HEK293 (cell line): ENCODE measurements around the gene DGKH.

Source experiments
- GLI2 ChIP-seq: fragments of 450-650 bp; formaldehyde crosslinking; IDR thresholded peaks from 2 replicates; pipeline ENCODE4; 2017; ENCODE audit warnings: missing biosample characterization, missing genetic modification characterization, low read depth, borderline replicate concordance
- HOXC10 ChIP-seq: sonication (generic); formaldehyde crosslinking; IDR thresholded peaks from 2 replicates; pipeline ENCODE4 v1.8.1; 2023; ENCODE audit warnings: mild to moderate bottlenecking, missing genetic modification reagents
- KLF17 ChIP-seq: fragments of 450-650 bp; formaldehyde crosslinking; IDR thresholded peaks from 2 replicates; pipeline ENCODE4 v1.5.1; 2016; ENCODE audit warnings: missing biosample characterization, missing genetic modification characterization
- KLF8 ChIP-seq: fragments of 450-650 bp; formaldehyde crosslinking; IDR thresholded peaks from 2 replicates; pipeline ENCODE4 v1.5.1; 2016; ENCODE audit warnings: missing biosample characterization, missing genetic modification characterization
- MEIS1 ChIP-seq: sonication (generic); formaldehyde crosslinking; IDR thresholded peaks from 2 replicates; pipeline ENCODE4 v1.8.1; 2022; ENCODE audit warnings: missing genetic modification reagents, mild to moderate bottlenecking, borderline replicate concordance
- PATZ1 ChIP-seq: fragments of 450-650 bp; formaldehyde crosslinking; IDR thresholded peaks from 2 replicates; pipeline ENCODE4 v1.5.1; 2016; ENCODE audit warnings: missing biosample characterization, missing genetic modification characterization
- PRDM1 ChIP-seq: fragments of 450-650 bp; formaldehyde crosslinking; IDR thresholded peaks from 2 replicates; pipeline ENCODE4; 2016; ENCODE audit warnings: missing biosample characterization, missing genetic modification characterization
- ZBTB21 ChIP-seq: fragments of 450-650 bp; formaldehyde crosslinking; IDR thresholded peaks from 2 replicates; pipeline ENCODE4 v1.5.1; 2017; ENCODE audit warnings: missing biosample characterization, missing genetic modification characterization
- ZBTB8A ChIP-seq: fragments of 450-650 bp; formaldehyde crosslinking; IDR thresholded peaks from 2 replicates; pipeline ENCODE4 v1.5.1; 2016; ENCODE audit warnings: missing biosample characterization, missing genetic modification characterization
- ZEB2 ChIP-seq: fragments of 450-650 bp; formaldehyde crosslinking; IDR thresholded peaks from 2 replicates; pipeline ENCODE4 v1.5.1; 2016; ENCODE audit warnings: missing biosample characterization, missing genetic modification characterization
- ZFHX2 ChIP-seq: fragments of 450-650 bp; formaldehyde crosslinking; conservative IDR thresholded peaks from 2 replicates; pipeline ENCODE4 v1.5.1; 2016; ENCODE audit warnings: missing biosample characterization, missing genetic modification characterization
- ZFP3 ChIP-seq: fragments of 450-650 bp; formaldehyde crosslinking; IDR thresholded peaks from 2 replicates; pipeline ENCODE4 v1.5.1; 2016; ENCODE audit warnings: low read depth, missing biosample characterization, missing genetic modification characterization
- ZFP37 ChIP-seq: fragments of 450-650 bp; formaldehyde crosslinking; IDR thresholded peaks from 2 replicates; pipeline ENCODE4 v1.5.1; 2016; ENCODE audit warnings: missing biosample characterization, missing genetic modification characterization
- ZIC2 ChIP-seq: fragments of 450-650 bp; formaldehyde crosslinking; IDR thresholded peaks from 2 replicates; pipeline ENCODE4 v1.5.1; 2016; ENCODE audit warnings: missing biosample characterization, missing genetic modification characterization
- ZNF114 ChIP-seq: fragments of 450-650 bp; formaldehyde crosslinking; IDR thresholded peaks from 2 replicates; pipeline ENCODE4 v1.5.0; 2017; ENCODE audit warnings: missing biosample characterization, missing genetic modification characterization
- ZNF174 ChIP-seq: fragments of 450-650 bp; formaldehyde crosslinking; IDR thresholded peaks from 2 replicates; pipeline ENCODE4 v1.5.0; 2017; ENCODE audit warnings: missing biosample characterization, mild to moderate bottlenecking, missing genetic modification characterization
- ZNF2 ChIP-seq: fragments of 450-650 bp; formaldehyde crosslinking; IDR thresholded peaks from 2 replicates; pipeline ENCODE4 v1.5.1; 2016; ENCODE audit warnings: missing biosample characterization, missing genetic modification characterization
- ZNF211 ChIP-seq: fragments of 450-650 bp; formaldehyde crosslinking; IDR thresholded peaks from 2 replicates; pipeline ENCODE4 v1.5.1; 2016; ENCODE audit warnings: low read depth, missing biosample characterization, missing genetic modification characterization
- ZNF221 ChIP-seq: fragments of 450-650 bp; formaldehyde crosslinking; IDR thresholded peaks from 2 replicates; pipeline ENCODE4 v1.5.1; 2017; ENCODE audit warnings: missing biosample characterization, missing genetic modification characterization, borderline replicate concordance
- ZNF223 ChIP-seq: fragments of 450-650 bp; formaldehyde crosslinking; IDR thresholded peaks from 2 replicates; pipeline ENCODE4 v1.5.1; 2016; ENCODE audit warnings: missing biosample characterization, missing genetic modification characterization
- ZNF23 ChIP-seq: fragments of 450-650 bp; formaldehyde crosslinking; IDR thresholded peaks from 2 replicates; pipeline ENCODE4 v1.5.1; 2016; ENCODE audit warnings: missing biosample characterization, missing genetic modification characterization, borderline replicate concordance
- ZNF324 ChIP-seq: fragments of 450-650 bp; formaldehyde crosslinking; IDR thresholded peaks from 2 replicates; pipeline ENCODE4 v1.5.1; 2016; ENCODE audit warnings: missing biosample characterization, missing genetic modification characterization
- ZNF596 ChIP-seq: fragments of 450-650 bp; IDR thresholded peaks from 2 replicates; pipeline ENCODE4 v1.5.0; 2018; ENCODE audit warnings: missing biosample characterization, mild to moderate bottlenecking, missing genetic modification characterization, moderate library complexity
- ZNF610 ChIP-seq: fragments of 450-650 bp; formaldehyde crosslinking; IDR thresholded peaks from 2 replicates; pipeline ENCODE4 v1.5.1; 2016; ENCODE audit warnings: missing biosample characterization, missing genetic modification characterization, borderline replicate concordance
- ZNF660 ChIP-seq: fragments of 450-650 bp; IDR thresholded peaks from 2 replicates; pipeline ENCODE4 v1.5.1; 2018; ENCODE audit warnings: missing biosample characterization, mild to moderate bottlenecking, missing genetic modification characterization
- ZNF670 ChIP-seq: fragments of 450-650 bp; formaldehyde crosslinking; IDR thresholded peaks from 2 replicates; pipeline ENCODE4 v1.5.1; 2016; ENCODE audit warnings: missing biosample characterization, missing genetic modification characterization, low read depth
- ZNF791 ChIP-seq: fragments of 450-650 bp; formaldehyde crosslinking; IDR thresholded peaks from 2 replicates; pipeline ENCODE4 v1.5.1; 2016; ENCODE audit warnings: missing biosample characterization, missing genetic modification characterization
- ZNF792 ChIP-seq: fragments of 450-650 bp; formaldehyde crosslinking; IDR thresholded peaks from 2 replicates; pipeline ENCODE4 v1.5.1; 2016; ENCODE audit warnings: missing biosample characterization, missing genetic modification characterization
- ZNF830 ChIP-seq: fragments of 450-650 bp; IDR thresholded peaks from 2 replicates; pipeline ENCODE4 v1.5.0; 2018; ENCODE audit warnings: missing biosample characterization, missing genetic modification characterization, low read depth, mild to moderate bottlenecking, moderate library complexity
- ZNF843 ChIP-seq: fragments of 450-650 bp; formaldehyde crosslinking; IDR thresholded peaks from 2 replicates; pipeline ENCODE4 v1.5.1; 2016; ENCODE audit warnings: missing biosample characterization, missing genetic modification characterization
- ZXDB ChIP-seq: fragments of 450-650 bp; formaldehyde crosslinking; IDR thresholded peaks from 2 replicates; pipeline ENCODE4 v1.5.1; 2016; ENCODE audit warnings: missing biosample characterization, missing genetic modification characterization
- TF ChIP-seq, protein P1 (sequence below): fragments of 450-650 bp; formaldehyde crosslinking; IDR thresholded peaks from 2 replicates; pipeline ENCODE4 v1.5.1; 2017; ENCODE audit warnings: missing biosample characterization, missing genetic modification characterization
- TF ChIP-seq, protein P2 (sequence below): fragments of 450-650 bp; formaldehyde crosslinking; IDR thresholded peaks from 2 replicates; pipeline ENCODE4 v1.5.1; 2016; ENCODE audit warnings: missing biosample characterization, missing genetic modification characterization, low read depth
- TF ChIP-seq, protein P3 (sequence below): fragments of 450-650 bp; formaldehyde crosslinking; IDR thresholded peaks from 2 replicates; pipeline ENCODE4 v1.5.1; 2017; ENCODE audit warnings: missing biosample characterization, missing genetic modification characterization
- TF ChIP-seq, protein P4 (sequence below): fragments of 450-650 bp; formaldehyde crosslinking; IDR thresholded peaks from 2 replicates; pipeline ENCODE4 v1.5.1; 2016; ENCODE audit warnings: missing biosample characterization, missing genetic modification characterization

The DGKH gene

GRCh38 chr13:42064259-42064658, 15.8 kb downstream of the DGKH start (continued):
- TF ChIP-seq, protein P1, sequence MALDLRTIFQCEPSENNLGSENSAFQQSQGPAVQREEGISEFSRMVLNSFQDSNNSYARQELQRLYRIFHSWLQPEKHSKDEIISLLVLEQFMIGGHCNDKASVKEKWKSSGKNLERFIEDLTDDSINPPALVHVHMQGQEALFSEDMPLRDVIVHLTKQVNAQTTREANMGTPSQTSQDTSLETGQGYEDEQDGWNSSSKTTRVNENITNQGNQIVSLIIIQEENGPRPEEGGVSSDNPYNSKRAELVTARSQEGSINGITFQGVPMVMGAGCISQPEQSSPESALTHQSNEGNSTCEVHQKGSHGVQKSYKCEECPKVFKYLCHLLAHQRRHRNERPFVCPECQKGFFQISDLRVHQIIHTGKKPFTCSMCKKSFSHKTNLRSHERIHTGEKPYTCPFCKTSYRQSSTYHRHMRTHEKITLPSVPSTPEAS (tag by site-specific recombination) = peak; percentile 39; the same call in 1 of the 2 replicates
- TF ChIP-seq ZNF324 (tag by site-specific recombination) (no peak), ZIC2 (tag by site-specific recombination) (no peak), ZFHX2 (peak; percentile 90), ZEB2 (tag by site-specific recombination) (peak; percentile 70), ZNF791 (no peak), ZNF221 (no peak), ZNF670 (tag by site-specific recombination) (no peak), ZNF23 (tag by site-specific recombination) (no peak), ZNF843 (tag by site-specific recombination) (0 out of 2 replicates have a peak, but pooled peaks have one; percentile 49), ZNF830 (tag by site-specific recombination) (no peak), ZBTB21 (no peak), PATZ1 (peak; percentile 63; the same call in 1 of the 2 replicates), GLI2 (tag by site-specific recombination) (no peak), ZNF211 (tag by site-specific recombination) (no peak), ZNF174 (tag by site-specific recombination) (no peak), MEIS1 (CRISPR knock-in tag) (no peak), PRDM1 (tag by site-specific recombination) (peak; percentile 37; the same call in 1 of the 2 replicates), ZNF223 (tag by site-specific recombination) (no peak), ZFP3 (tag by site-specific recombination) (no peak), ZNF596 (tag by site-specific recombination) (no peak), KLF17 (tag by site-specific recombination) (0 out of 2 replicates have a peak, but pooled peaks have one; percentile 42), ZBTB8A (peak; percentile 42; the same call in 1 of the 2 replicates), ZNF792 (no peak), ZNF610 (tag by site-specific recombination) (no peak), ZFP37 (tag by site-specific recombination) (no peak), ZNF114 (tag by site-specific recombination) (no peak), HOXC10 (CRISPR knock-in tag) (no peak), ZXDB (0 out of 2 replicates have a peak, but pooled peaks have one; percentile 30), KLF8 (tag by site-specific recombination) (no peak; the same call in 1 of the 2 replicates), ZNF660 (tag by site-specific recombination) (no peak), ZNF2 (peak; percentile 37; the same call in 1 of the 2 replicates)
- TF ChIP-seq, protein P2, sequence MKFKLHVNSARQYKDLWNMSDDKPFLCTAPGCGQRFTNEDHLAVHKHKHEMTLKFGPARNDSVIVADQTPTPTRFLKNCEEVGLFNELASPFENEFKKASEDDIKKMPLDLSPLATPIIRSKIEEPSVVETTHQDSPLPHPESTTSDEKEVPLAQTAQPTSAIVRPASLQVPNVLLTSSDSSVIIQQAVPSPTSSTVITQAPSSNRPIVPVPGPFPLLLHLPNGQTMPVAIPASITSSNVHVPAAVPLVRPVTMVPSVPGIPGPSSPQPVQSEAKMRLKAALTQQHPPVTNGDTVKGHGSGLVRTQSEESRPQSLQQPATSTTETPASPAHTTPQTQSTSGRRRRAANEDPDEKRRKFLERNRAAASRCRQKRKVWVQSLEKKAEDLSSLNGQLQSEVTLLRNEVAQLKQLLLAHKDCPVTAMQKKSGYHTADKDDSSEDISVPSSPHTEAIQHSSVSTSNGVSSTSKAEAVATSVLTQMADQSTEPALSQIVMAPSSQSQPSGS (tag by site-specific recombination) = no peak
- TF ChIP-seq, protein P3, sequence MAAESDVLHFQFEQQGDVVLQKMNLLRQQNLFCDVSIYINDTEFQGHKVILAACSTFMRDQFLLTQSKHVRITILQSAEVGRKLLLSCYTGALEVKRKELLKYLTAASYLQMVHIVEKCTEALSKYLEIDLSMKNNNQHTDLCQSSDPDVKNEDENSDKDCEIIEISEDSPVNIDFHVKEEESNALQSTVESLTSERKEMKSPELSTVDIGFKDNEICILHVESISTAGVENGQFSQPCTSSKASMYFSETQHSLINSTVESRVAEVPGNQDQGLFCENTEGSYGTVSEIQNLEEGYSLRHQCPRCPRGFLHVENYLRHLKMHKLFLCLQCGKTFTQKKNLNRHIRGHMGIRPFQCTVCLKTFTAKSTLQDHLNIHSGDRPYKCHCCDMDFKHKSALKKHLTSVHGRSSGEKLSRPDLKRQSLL (tag by site-specific recombination) = no peak
- TF ChIP-seq, protein P4, sequence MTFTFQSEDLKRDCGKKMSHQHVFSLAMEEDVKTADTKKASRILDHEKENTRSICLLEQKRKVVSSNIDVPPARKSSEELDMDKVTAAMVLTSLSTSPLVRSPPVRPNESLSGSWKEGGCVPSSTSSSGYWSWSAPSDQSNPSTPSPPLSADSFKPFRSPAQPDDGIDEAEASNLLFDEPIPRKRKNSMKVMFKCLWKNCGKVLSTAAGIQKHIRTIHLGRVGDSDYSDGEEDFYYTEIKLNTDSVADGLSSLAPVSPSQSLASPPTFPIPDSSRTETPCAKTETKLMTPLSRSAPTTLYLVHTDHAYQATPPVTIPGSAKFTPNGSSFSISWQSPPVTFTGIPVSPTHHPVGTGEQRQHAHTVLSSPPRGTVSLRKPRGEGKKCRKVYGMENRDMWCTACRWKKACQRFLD (tag by site-specific recombination) = no peak
